Esophagus muscularis mucosa (tissue), 4 donors: ENCODE data around the gene PROB1. TPM values are rescaled to one million over a fixed set of nuclear protein-coding genes. Genes with fewer than 3 reads are reported as not detected.

Experiments
- DNase-seq: peaks from one replicate; pipeline ENCODE4 v3.0.0-alpha.2; 2017; ENCODE audit errors: extremely low spot score
- H3K27ac ChIP-seq, 4 donors: fragments of 200-600 bp; sonication (generic); replicated peaks in 1 of 4; 1 replicate in 3 of 4; 2 replicates in 1 of 4; pipeline ENCODE4 v1.5.1; 2016 to 2019; ENCODE audit warnings: mild to moderate bottlenecking in 1 of 4
- H3K27me3 ChIP-seq, 4 donors: fragments of 200-600 bp; sonication (generic); one replicate each; pipeline versions ENCODE4 v1.5.1 to v1.6.0; 2016 to 2019
- H3K36me3 ChIP-seq, 4 donors: fragments of 200-600 bp; sonication (generic); one replicate each; pipeline ENCODE4 v1.5.1; 2016 to 2019
- H3K4me1 ChIP-seq, 4 donors: fragments of 200-600 bp; sonication (generic); one replicate each; pipeline ENCODE4 v1.5.1; 2016 to 2019
- H3K4me3 ChIP-seq, 4 donors: fragments of 200-600 bp; sonication (generic); 1 replicate in 2 of 4; 2 replicates in 2 of 4; pipeline ENCODE4 v1.5.1; 2016 to 2019; ENCODE audit warnings: mild to moderate bottlenecking in 4 of 4, moderate library complexity in 1 of 4
- H3K9me3 ChIP-seq, 4 donors: fragments of 200-600 bp; sonication (generic); 1 replicate in 3 of 4; 2 replicates in 1 of 4; pipeline ENCODE4 v1.5.1; 2016 to 2019
- CTCF ChIP-seq, 3 experiments: fragments of 200-600 bp in 2 of 3; fragments of 450-650 bp in 1 of 3; sonication (generic) in 2 of 3; IDR thresholded peaks; one replicate each; pipeline ENCODE4 v1.5.1; 2017 to 2019; ENCODE audit warnings: antibody characterized with exemption in 3 of 3, mild to moderate bottlenecking in 2 of 3, moderate library complexity in 1 of 3
- EP300 ChIP-seq: sonication (generic); formaldehyde crosslinking; IDR thresholded peaks from one replicate; pipeline ENCODE4 v1.6.1; 2017; ENCODE audit warnings: antibody characterized with exemption
- POLR2A ChIP-seq: fragments of 450-650 bp; IDR thresholded peaks from one replicate; pipeline ENCODE4 v1.6.1; 2017; ENCODE audit warnings: antibody characterized with exemption, moderate library complexity, mild to moderate bottlenecking, low read depth
- POLR2AphosphoS5 ChIP-seq, 2 donors: sonication (generic); formaldehyde crosslinking; IDR thresholded peaks; one replicate each; pipeline ENCODE4 v1.6.1; 2017; ENCODE audit warnings: antibody characterized with exemption in 2 of 2
- WGBS: methylation state at CpG from one replicate; pipeline ENCODE4 v1.1.5; 2018; 5-methylcytosine and 5-hydroxymethylcytosine counted together
- intact Hi-C: fragments of 100-400 bp; cut with DNase I; formaldehyde crosslinking; loops from one replicate; pipeline ENCODE4 v1.15.1; 2023
- total RNA-seq, 4 donors: library from RNA; depleted of rRNA; stranded (reverse); fragments of >200 nt; gene quantifications; one replicate each; pipeline versions ENCODE4 v1.1.0 to v1.2.1, GENCODE V29; 2016

Gene PROB1
- total RNA-seq, 4 donors from 2014 or later = 2.5 to 11.0 (median 7.8) TPM

DNA sequence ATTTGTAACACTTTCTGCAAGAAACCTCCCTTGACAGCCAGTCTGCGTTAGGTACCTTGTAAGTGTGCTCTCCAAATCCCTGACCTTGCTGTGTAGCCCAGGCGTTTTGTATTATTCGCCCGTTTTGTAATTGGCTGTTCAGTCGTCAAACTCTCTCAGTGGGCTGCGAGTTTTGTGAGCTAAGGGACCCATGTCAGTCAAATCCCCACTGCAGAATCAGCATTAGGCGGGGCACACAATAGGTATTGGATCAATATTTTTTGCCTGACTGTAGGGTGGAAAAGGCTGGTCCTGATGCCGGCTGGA lies 43.8 kb upstream of the PROB1 start:
- Histone ChIP-seq H3K27ac (peak overlapping the region; percentile 91 to 97 (median 94)), H3K9me3 (no peaks in the 10 kb centered on the region), H3K4me1 (peaks cover 7 to 24% (median 15%) of the 10 kb centered on the region in 4 donors), H3K36me3 (peaks cover 9 to 33% (median 23%) of the 10 kb centered on the region in 4 donors), H3K27me3 (no peaks in the 10 kb centered on the region), H3K4me3 (peak overlapping the region; percentile 73 to 87 (median 80))
- DNase-seq = no peak
- TF ChIP-seq POLR2AphosphoS5 (IDR thresholded peaks at IDR 0.05) (no peak), POLR2A (no peak), EP300 (no peak), CTCF (IDR thresholded peaks at IDR 0.05) (no peak)
- intact Hi-C loops = loop anchor here (5.0 to 10.0 kb wide), 2 partner anchors 79 to 336 kb away; no protein-coding TSS in a partner anchor
- 17% methylated on average over 8 of the region's 8 CpGs for WGBS

DNA sequence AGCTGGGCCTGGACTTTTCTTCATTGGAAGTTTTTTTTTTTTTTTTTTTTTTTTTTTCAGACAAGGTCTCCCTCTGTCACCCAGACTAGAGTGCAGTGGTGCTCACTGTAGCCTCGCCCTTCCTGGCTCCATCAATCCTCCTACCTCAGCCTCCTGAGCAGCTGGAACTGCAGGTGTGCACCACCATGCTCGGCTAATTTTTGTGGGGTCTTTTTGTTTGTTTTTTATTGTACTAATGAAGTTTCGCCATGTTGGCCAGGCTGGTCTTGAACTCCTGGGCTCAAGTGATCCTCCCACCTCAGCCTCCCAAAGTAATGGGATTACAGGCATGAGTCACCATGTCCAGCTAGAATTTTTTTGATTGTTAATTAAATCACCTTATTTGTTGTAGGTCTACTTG lies 40.8 kb upstream of the PROB1 start:
- H3K27me3 ChIP-seq = no peaks in the 10 kb centered on the region
- peaks cover 9 to 59% (median 42%) of the 10 kb centered on the region in 4 donors for H3K36me3 ChIP-seq
- no peak overlapping the region for H3K27ac ChIP-seq
- TF ChIP-seq EP300 (no peak), CTCF (IDR thresholded peaks at IDR 0.05) (no peak), POLR2AphosphoS5 (IDR thresholded peaks at IDR 0.05) (no peak), POLR2A (no peak)
- no peaks in the 10 kb centered on the region for H3K9me3 ChIP-seq
- WGBS = 91% methylated on average over 3 of the region's 3 CpGs
- DNase-seq = no peak
- H3K4me1 ChIP-seq = peaks cover 7 to 17% (median 15%) of the 10 kb centered on the region in 4 donors
- H3K4me3 ChIP-seq = no peak overlapping the region
- intact Hi-C loops = loop anchor here (5.0 to 10.0 kb wide), 2 partner anchors 82 to 339 kb away; no protein-coding TSS in a partner anchor

DNA sequence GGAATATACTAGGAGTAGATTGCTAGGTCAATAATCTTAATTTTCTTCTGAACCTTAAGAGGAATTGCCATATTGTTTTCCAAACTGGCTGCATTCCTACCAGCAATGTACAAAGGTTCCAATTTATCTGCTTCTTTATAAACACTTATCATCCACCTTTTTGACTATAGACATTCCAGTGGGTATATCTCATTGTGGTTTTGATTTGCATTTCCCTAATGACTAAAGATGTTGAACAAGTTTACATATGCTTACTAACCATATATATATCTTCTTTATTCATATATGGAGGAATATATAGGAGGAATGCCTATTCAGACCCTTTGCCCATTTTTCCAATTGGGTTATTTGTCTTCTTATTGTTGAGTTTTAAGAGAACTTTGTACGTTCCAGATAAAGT lies 36.8 kb upstream of the PROB1 start:
- TF ChIP-seq CTCF (IDR thresholded peaks at IDR 0.05) (no peak), POLR2A (no peak), EP300 (no peak), POLR2AphosphoS5 (IDR thresholded peaks at IDR 0.05) (no peak)
- Histone ChIP-seq H3K4me3 (no peak overlapping the region), H3K27me3 (no peaks in the 10 kb centered on the region), H3K9me3 (no peaks in the 10 kb centered on the region), H3K27ac (no peak overlapping the region), H3K4me1 (no peaks in the 10 kb centered on the region), H3K36me3 (peaks cover 9 to 88% (median 51%) of the 10 kb centered on the region in 4 donors)
- DNase-seq = no peak
- WGBS = 97% methylated on average over 1 of the region's 1 CpG
- intact Hi-C loops = loop anchor here (10.0 kb wide), 1 partner anchor 343 kb away; no protein-coding TSS in a partner anchor

- intact Hi-C loops = loop anchor here (10.0 kb wide), 1 partner anchor 345 kb away; no protein-coding TSS in a partner anchor
- no peaks in the 10 kb centered on the region for H3K27me3 ChIP-seq
- TF ChIP-seq EP300 = no peak
- TF ChIP-seq POLR2A = no peak
- no peak for TF ChIP-seq POLR2AphosphoS5 (IDR thresholded peaks at IDR 0.05)
- no peak for TF ChIP-seq CTCF (IDR thresholded peaks at IDR 0.05)
- H3K27ac ChIP-seq = no peak overlapping the region
- no peak overlapping the region for H3K4me3 ChIP-seq
- DNase-seq = no peak
- peaks cover 4 to 91% (median 60%) of the 10 kb centered on the region in 4 donors for H3K36me3 ChIP-seq
- no peaks in the 10 kb centered on the region for H3K4me1 ChIP-seq
- no peaks in the 10 kb centered on the region for H3K9me3 ChIP-seq
- 80% methylated on average over 2 of the region's 2 CpGs for whole genome bisulfite sequencing
These were observed 35.1 kb upstream of the PROB1 start for GRCh38 chr5:139430015-139430414.
